IMR-90 (cell line): ENCODE data around the gene RPL10A.

Experiments used
- BHLHE40 ChIP-seq: fragments of 150-350 bp; IDR thresholded peaks from 2 replicates; pipeline ENCODE4 v1.6.1; 2016; ENCODE audit warnings: mild to moderate bottlenecking, low read depth, low read length
- CTCF ChIP-seq: conservative IDR thresholded peaks from 2 replicates; pipeline ENCODE4 v1.5.1; 2012; ENCODE audit warnings: mild to moderate bottlenecking, low read depth, low read length, improper control_type of control experiment
- MXI1 ChIP-seq: IDR thresholded peaks from 2 replicates; pipeline ENCODE4 v1.6.1; 2012; ENCODE audit warnings: low read depth, mild to moderate bottlenecking, low read length, moderate library complexity, borderline replicate concordance
- NFE2L2 ChIP-seq: fragments of 150-350 bp; IDR thresholded peaks from 2 replicates; pipeline ENCODE4 v1.6.1; 2016; ENCODE audit warnings: low read depth, mild to moderate bottlenecking, low read length
- POLR2A ChIP-seq: IDR thresholded peaks from 2 replicates; pipeline ENCODE4 v1.6.1; 2012; ENCODE audit warnings: mild to moderate bottlenecking, low read depth, low read length
- RCOR1 ChIP-seq: IDR thresholded peaks from 2 replicates; pipeline ENCODE4 v1.6.1; 2012; ENCODE audit warnings: mild to moderate bottlenecking, low read length, improper control_type of control experiment; ENCODE audit not compliant: insufficient replicate concordance
- TF ChIP-seq, protein P1 (sequence below): fragments of 150-350 bp; IDR thresholded peaks from 2 replicates; pipeline ENCODE4 v1.6.1; 2016; ENCODE audit warnings: low read depth, mild to moderate bottlenecking, low read length, moderate library complexity, borderline replicate concordance

DNA sequence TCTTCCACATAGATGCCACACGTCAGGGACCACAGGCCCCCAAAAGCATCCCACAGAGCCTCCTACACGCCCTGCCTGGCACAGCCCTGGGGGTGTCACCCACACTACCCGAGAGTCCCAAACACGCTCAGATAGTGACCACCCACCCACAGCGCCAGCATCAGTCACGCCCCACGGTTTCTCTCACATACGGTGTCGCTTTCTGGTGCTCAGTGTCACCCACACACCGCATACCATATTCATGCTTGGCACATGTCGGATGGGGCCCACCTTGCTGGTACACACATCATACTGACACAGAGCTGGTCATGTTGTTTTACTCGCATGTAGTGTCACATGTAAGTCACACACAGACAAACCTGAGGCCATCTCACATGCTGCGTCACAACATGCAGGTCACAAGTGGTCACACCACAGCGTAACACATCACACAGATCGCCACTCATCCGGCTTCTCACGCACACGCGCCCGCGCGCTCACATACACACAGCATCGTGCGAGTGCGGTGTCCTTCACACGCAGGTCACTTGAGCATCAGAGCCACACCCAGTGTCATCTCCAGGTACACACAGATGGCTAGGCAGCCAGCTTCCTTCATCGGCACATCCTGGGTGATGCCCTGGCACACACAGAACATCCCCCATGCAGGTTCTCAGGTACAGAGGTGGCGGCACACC, 25.2 kb downstream of the RPL10A start:
- TF ChIP-seq CTCF (no peak), POLR2A (no peak), RCOR1 (no peak), MXI1 (no peak), NFE2L2 (no peak), BHLHE40 (no peak)
- TF ChIP-seq, protein P1, sequence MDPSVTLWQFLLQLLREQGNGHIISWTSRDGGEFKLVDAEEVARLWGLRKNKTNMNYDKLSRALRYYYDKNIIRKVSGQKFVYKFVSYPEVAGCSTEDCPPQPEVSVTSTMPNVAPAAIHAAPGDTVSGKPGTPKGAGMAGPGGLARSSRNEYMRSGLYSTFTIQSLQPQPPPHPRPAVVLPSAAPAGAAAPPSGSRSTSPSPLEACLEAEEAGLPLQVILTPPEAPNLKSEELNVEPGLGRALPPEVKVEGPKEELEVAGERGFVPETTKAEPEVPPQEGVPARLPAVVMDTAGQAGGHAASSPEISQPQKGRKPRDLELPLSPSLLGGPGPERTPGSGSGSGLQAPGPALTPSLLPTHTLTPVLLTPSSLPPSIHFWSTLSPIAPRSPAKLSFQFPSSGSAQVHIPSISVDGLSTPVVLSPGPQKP: no peak
